ENCODE measurements around the gene NECAB2.

DNA sequence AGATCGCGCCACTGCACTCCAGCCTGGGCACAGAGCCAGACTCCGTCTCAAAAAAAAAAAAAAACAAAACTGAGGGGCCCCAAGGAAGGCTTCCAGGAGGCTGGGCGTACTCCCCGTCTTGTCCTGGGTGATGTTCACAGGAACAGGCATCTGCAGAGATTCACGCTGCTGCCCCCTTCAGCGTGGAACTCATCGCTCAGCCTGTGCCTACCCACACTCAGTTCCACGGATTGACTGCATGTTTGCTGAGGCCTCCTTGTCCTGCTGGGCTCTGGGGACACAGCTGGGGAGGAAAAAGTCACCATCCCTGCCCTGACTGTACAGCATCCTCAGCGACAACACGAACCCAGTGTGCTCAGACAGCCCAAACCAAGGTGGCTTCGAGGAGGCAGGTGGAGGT is 27.9 kb upstream of the NECAB2 start:
- TF ChIP-seq, protein P1, sequence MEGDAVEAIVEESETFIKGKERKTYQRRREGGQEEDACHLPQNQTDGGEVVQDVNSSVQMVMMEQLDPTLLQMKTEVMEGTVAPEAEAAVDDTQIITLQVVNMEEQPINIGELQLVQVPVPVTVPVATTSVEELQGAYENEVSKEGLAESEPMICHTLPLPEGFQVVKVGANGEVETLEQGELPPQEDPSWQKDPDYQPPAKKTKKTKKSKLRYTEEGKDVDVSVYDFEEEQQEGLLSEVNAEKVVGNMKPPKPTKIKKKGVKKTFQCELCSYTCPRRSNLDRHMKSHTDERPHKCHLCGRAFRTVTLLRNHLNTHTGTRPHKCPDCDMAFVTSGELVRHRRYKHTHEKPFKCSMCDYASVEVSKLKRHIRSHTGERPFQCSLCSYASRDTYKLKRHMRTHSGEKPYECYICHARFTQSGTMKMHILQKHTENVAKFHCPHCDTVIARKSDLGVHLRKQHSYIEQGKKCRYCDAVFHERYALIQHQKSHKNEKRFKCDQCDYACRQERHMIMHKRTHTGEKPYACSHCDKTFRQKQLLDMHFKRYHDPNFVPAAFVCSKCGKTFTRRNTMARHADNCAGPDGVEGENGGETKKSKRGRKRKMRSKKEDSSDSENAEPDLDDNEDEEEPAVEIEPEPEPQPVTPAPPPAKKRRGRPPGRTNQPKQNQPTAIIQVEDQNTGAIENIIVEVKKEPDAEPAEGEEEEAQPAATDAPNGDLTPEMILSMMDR (IDR thresholded peaks at IDR 0.05) = no peak
- TF ChIP-seq EP300 (IDR thresholded peaks at IDR 0.05) (no peak), POLR2A (IDR thresholded peaks at IDR 0.05) (no peak), POLR2AphosphoS5 (IDR thresholded peaks at IDR 0.05) (no peak)
